H1 (cell line): ENCODE data around the gene DNAJC21. TPM values are rescaled to one million over a fixed set of nuclear protein-coding genes. Genes with fewer than 3 reads are reported as not detected.
A peak's percentile ranks its signal among the peaks of the same experiment; 100 is the strongest.

Experiments used
- E2F6 ChIP-seq: IDR thresholded peaks from 2 replicates; pipeline ENCODE4 v1.6.1; 2012; ENCODE audit warnings: inconsistent platforms
- HDAC2 ChIP-seq, 2 experiments: fragments of 300-600 bp in 1 of 2; sonication (generic) in 1 of 2; IDR thresholded peaks; 2 replicates each; pipeline ENCODE4 v1.6.1; 2011 to 2012; ENCODE audit warnings: low read depth in 2 of 2, low read length in 2 of 2, mild to moderate bottlenecking in 2 of 2, moderate library complexity in 2 of 2, borderline replicate concordance in 1 of 2, inconsistent platforms in 1 of 2
- POLR2AphosphoS5 ChIP-seq: IDR thresholded peaks from 2 replicates; pipeline ENCODE4 v1.6.1; 2011; ENCODE audit warnings: low read depth, low read length
- SP4 ChIP-seq: IDR thresholded peaks from 2 replicates; pipeline ENCODE4 v1.6.1; 2012; ENCODE audit warnings: low read length, inconsistent platforms
- USF2 ChIP-seq: IDR thresholded peaks from 2 replicates; pipeline ENCODE4 v1.6.1; 2011; ENCODE audit warnings: low read length, improper control_type of control experiment
- polyA plus RNA-seq, 7 experiments: library from polyadenylated mRNA; depleted of rRNA in 3 of 7; stranded (reverse) in 5 of 7; unstranded in 2 of 7; fragments of >200 nt in 5 of 7; fragments of 200-250 nt in 2 of 7; gene quantifications; 1 replicate in 5 of 7; 2 replicates in 1 of 7; 4 replicates in 1 of 7; pipeline versions ENCODE4 v1.2.1 to v1.2.3, GENCODE V29; 2011 to 2013; ENCODE audit warnings: missing spikeins in 2 of 7, mixed read lengths in 2 of 7
- total RNA-seq: library from RNA; stranded (reverse); fragmentation: NEBNext Ultra II Directional; extraction: Animal tissue kit (Norgen Biotek cat#: 25700); gene quantifications from 2 replicates; pipeline ENCODE4 v1.2.1, GENCODE V29; 2021

Gene DNAJC21
- total and polyA plus RNA-seq, 2 of the 8 experiments (the other 6 are each of a cell fraction or from before 2014, with no cell fraction given), result 5.1 to 47.5 TPM

GRCh38 chr5:34929134-34929719 lies at the start of gene DNAJC21 (continued):
- TF ChIP-seq USF2, result no peak
- 0 out of 2 replicates have a peak, but pooled peaks have one; percentile 35 for TF ChIP-seq SP4
- TF ChIP-seq HDAC2 (IDR thresholded peaks at IDR 0.05; ENCODE audit: borderline replicate concordance in 1 of 2, low read depth in 2 of 2, low read length in 2 of 2), result no peak
- peak; percentile 76 for TF ChIP-seq E2F6
- TF ChIP-seq POLR2AphosphoS5, result peak; percentile 4; the same call in 1 of the 2 replicates
